ENCODE data around the gene SCN3B. TPM values are rescaled to one million over a fixed set of nuclear protein-coding genes. Genes with fewer than 3 reads are reported as not detected.
A peak's percentile ranks its signal among the peaks of the same experiment; 100 is the strongest.

SCN3B gene
- total RNA-seq, 1 donor from 2014 or later = 0.75 TPM

- DNase-seq (ENCODE audit: low spot score) = no peak
Observed at GRCh38 chr11:123659311-123659710, 4.9 kb upstream of the SCN3B start.

GRCh38 chr11:123653827-123654565 is 428 bp downstream of the SCN3B start:
- DNase-seq (ENCODE audit: low spot score) = peak; percentile 25

- DNase-seq (ENCODE audit: low spot score) = no peak
Observed at GRCh38 chr11:123653483-123653826, 969 bp downstream of the SCN3B start.

- no peak for DNase-seq (ENCODE audit: low spot score)
Observed at GRCh38 chr11:123652599-123652998, 1.8 kb downstream of the SCN3B start.

- DNase-seq (ENCODE audit: low spot score) = no peak
Observed at GRCh38 chr11:123650901-123651300, 3.5 kb downstream of the SCN3B start.

- DNase-seq (ENCODE audit: low spot score) = no peak
Observed at GRCh38 chr11:123645286-123645975, 9.0 kb downstream of the SCN3B start.

GRCh38 chr11:123642435-123642834 is 12.0 kb downstream of the SCN3B start:
- DNase-seq (ENCODE audit: low spot score) = no peak

GRCh38 chr11:123641495-123641840 is 13.0 kb downstream of the SCN3B start:
- DNase-seq (ENCODE audit: low spot score) = no peak

- peak; percentile 16 for DNase-seq (ENCODE audit: low spot score)
Observed at GRCh38 chr11:123640677-123641494, 13.5 kb downstream of the SCN3B start.

GRCh38 chr11:123640029-123640428 is 14.4 kb downstream of the SCN3B start:
- DNase-seq (ENCODE audit: low spot score) = no peak

- DNase-seq (ENCODE audit: low spot score) = no peak
Observed at GRCh38 chr11:123630126-123630608, 24.3 kb downstream of the SCN3B start.

- peak; percentile 58 for DNase-seq (ENCODE audit: low spot score)
Observed at GRCh38 chr11:123628936-123629683, 25.3 kb downstream of the SCN3B start.

- DNase-seq (ENCODE audit: low spot score) = no peak
Observed at GRCh38 chr11:123624974-123625373, 29.4 kb downstream of the SCN3B start.

GRCh38 chr11:123622576-123622975 is 31.8 kb downstream of the SCN3B start:
- no peak for DNase-seq (ENCODE audit: low spot score)

GRCh38 chr11:123616505-123617198 is 37.8 kb downstream of the SCN3B start:
- peak; percentile 65 for DNase-seq (ENCODE audit: low spot score)

GRCh38 chr11:123611698-123612097 is 42.7 kb downstream of the SCN3B start:
- DNase-seq (ENCODE audit: low spot score) = no peak

- DNase-seq (ENCODE audit: low spot score) = no peak
Observed at GRCh38 chr11:123608945-123609344, 45.5 kb downstream of the SCN3B start.

GRCh38 chr11:123608371-123608770 is 46.1 kb downstream of the SCN3B start:
- no peak for DNase-seq (ENCODE audit: low spot score)

GRCh38 chr11:123607781-123608180 is 46.6 kb downstream of the SCN3B start:
- no peak for DNase-seq (ENCODE audit: low spot score)

- no peak for DNase-seq (ENCODE audit: low spot score)
Observed at GRCh38 chr11:123603666-123604065, 50.8 kb downstream of the SCN3B start.

GRCh38 chr11:123601743-123602142 is 52.7 kb downstream of the SCN3B start:
- no peak for DNase-seq (ENCODE audit: low spot score)

All from mucosa of gallbladder (tissue), 1 donor.